Esophagus squamous epithelium (tissue), 4 donors: ENCODE results near the gene PEAK3.

Experiments used
- CTCF ChIP-seq, 6 experiments: fragments of 450-650 bp in 4 of 6; fragments of 200-600 bp in 2 of 6; sonication (generic) in 2 of 6; IDR thresholded peaks; one replicate each; pipeline ENCODE4 v1.5.1; 2016 to 2019; ENCODE audit warnings: antibody characterized with exemption in 6 of 6, mild to moderate bottlenecking in 4 of 6, moderate library complexity in 4 of 6
- POLR2A ChIP-seq, 4 donors: fragments of 450-650 bp; IDR thresholded peaks; one replicate each; pipeline ENCODE4 v1.6.1; 2017; ENCODE audit warnings: antibody characterized with exemption in 4 of 4, mild to moderate bottlenecking in 4 of 4, moderate library complexity in 3 of 4

- TF ChIP-seq POLR2A (IDR thresholded peaks at IDR 0.05): no peak
- TF ChIP-seq CTCF (IDR thresholded peaks at IDR 0.05): no peak
Measured at GRCh38 chr19:2324220-2324948, 42.4 kb upstream of the PEAK3 start.
